GM21576 (cell line): ENCODE measurements around the gene MGAT4C.

Experiments used
- ATAC-seq: cut with Tn5 transposase; IDR thresholded peaks from one replicate; pipeline ENCODE4 v1.9.1; 2021; ENCODE audit warnings: mild to moderate bottlenecking, moderate library complexity; ENCODE audit not compliant: unreplicated experiment

The MGAT4C gene

DNA sequence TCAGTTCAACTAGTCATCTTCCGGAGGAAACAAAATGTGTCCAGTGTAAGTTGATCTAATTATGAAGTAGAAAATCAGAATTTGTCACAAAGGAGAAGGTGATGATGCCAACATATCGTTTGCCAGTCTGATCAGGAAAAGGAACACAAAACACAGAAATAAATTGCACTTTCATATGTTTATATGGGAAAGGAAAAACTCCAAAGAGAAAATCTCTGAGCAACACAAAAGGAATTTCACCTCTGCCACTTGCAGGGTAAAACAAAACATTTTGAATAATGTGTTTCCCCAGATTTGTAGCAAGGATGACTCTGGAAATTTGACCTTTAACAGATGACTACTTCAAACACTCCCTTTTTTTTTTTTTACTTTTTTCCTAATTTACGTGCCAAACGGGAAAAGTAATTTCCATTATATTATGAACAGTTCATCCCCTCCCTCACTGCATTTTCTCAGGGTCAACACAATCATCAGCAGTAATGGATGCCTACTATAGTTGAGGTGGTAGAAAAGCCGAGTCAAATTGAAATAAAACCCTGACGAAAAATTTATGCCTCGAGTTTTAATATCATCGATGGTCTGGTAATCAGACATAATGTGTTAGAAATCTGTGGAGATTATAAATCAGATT lies 25.6 kb downstream of the MGAT4C start:
- ATAC-seq, result no peak

DNA sequence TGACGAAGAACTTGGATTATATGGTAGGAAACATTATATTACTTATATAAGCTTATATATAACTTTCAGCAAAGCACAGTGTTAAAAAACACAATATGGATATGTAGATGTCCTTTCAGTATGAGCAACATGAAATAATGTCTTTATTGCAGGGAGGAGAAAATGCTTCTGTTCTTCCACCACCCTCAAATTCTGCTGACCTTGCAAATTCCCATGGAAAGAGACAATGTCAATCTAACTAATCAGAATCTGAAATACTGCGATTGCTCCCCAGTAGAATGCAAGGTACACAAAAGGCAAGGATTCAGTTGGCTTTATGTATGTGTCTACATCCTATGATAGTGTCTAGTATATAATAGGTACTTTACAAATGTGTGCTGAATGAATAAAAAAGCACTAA lies 26.4 kb downstream of the MGAT4C start:
- no peak for ATAC-seq

DNA sequence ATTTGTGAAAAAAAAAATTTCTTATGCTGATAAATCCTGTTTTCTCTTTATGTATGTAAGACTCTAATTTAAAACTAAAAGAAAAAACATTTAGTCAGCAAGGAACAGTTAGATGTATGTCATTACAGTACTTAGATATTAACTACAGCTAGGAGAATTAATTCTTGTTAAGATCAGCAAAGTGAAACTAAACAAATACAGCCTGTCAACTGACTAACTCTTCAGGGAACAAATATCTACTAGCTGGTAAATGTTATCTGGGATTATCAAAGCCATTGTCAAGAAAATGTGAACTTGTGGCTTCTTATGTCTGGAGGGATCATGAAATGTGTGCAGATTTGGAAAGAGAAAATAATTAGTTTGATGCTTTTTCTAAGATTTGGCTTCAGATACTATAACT lies 27.5 kb downstream of the MGAT4C start:
- no peak for ATAC-seq

DNA sequence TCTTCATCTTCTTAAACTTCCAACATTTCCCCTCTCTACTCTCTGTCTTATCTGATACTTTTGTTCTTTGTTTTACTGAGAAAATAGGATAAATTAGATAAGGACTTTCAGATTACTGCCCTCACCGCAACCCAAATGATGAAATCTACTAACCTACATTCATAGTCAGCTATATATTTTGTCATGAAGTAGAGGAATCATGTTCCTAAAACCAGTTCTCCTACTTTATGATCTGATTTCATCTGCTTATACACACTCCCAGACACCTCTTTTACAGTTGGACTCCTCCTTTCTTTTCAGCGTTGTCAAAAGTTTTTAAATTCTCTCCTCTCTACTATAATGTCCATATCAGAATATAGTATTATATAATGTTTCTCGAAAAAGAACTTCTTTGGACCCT lies 29.7 kb downstream of the MGAT4C start:
- ATAC-seq, result no peak

DNA sequence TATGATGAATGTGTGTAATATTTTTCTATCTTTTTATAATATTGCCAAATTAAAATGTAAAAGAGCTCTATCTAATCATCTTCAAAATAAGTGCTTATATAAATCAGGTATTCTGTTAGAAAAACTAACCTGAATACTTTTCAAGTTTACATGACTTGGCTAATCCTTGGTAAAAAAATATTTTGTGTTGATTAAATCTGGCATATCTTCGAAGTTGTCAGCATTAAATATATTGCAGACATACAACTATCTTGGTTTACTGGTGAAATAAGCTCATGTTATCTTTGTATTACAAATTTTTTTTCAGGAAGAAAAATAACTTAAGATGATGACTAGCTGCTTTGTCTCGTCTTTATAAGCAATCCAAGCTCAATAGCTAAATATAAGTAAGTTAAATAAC lies 39.6 kb downstream of the MGAT4C start:
- ATAC-seq, result no peak

DNA sequence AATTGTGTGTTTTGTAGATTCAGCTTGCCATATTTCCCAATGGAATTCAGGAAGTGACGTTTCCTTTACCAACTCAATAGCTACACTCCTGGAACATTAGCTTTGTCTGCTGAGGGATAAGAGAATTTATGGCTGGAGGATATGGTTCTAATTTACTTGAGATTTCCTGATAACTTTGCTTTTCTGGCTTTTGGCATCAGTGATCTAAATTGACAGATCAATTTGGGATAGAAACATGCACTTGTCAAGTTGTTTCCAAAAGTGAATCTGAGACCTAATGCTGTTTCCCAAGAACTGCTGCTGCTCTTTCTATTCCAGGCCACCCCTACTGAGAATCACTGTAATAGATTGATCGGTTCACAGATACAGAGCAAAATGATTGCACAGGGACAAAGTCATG lies 43.2 kb downstream of the MGAT4C start:
- no peak for ATAC-seq

DNA sequence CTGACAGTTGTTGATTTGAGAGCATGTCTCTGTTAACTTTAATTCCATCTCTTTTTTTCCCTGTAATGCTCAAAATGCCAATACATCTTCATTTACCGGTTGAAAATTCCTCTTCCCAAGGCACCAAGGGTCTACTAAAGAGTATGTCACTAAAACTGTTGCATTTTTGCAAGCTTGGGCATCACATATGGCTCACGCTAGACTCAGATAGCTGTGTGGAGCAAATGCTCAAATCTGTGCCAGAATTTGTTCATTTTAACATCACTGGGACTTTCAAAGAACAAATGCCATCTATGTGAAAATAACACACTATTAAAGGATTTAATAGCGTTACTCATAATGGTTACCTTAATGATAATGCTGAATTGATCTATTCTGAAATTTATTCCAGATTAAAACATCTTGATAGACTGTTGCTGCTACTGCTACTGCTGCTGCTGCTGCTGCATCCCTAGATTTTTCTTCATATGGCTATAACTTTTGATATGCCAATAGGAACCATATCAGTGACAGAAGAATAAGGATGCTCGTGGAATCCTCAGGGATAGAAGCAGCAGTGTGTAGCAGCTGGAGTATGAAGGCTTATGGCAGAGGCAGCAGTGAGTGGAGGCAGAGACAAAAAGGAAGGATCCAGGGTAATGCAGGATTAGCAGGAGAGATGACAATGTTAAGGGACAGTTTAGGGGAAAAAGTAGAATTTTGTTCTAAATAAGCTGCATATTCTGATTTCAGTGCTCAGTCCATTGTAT lies 57.3 kb downstream of the MGAT4C start:
- no peak for ATAC-seq

DNA sequence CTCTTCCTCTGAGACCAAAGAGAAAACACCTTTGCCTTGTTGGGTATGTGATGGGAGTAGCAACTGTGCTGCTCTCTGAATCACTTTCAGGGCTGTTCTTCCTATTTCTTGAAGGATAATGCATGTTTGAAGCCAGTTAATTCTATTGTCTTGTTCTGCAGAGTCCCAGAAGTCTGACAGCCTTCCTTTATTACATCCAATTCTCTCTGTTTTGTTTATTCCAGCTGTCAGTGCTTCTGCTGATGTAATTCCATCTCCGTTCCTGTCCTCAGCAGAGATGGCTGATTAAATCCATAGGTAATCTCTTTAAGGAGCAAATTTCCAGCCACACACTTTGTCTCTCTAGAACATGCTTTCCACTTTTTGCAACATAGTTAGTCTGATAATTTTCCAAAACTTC lies 59.7 kb downstream of the MGAT4C start:
- ATAC-seq, result no peak

DNA sequence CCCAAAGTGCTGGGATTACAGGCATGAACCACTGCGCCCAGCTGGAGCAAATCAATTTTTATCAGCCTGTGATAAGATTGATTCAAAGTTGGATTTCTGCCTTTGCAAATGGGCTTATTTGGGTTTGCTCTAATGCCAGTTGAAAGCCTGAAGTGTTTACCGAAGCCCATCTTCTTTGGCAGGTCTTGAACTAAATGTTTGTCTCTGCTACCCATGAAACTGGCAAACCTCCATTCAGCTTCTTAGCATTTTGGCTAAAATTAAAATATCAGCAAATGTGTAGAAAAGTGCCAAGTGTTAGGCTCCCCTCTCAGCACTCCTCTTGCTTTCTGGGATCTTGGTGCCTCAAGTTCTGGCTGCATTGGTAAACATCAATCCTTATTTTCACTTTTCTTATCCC lies 61.5 kb downstream of the MGAT4C start:
- no peak for ATAC-seq

DNA sequence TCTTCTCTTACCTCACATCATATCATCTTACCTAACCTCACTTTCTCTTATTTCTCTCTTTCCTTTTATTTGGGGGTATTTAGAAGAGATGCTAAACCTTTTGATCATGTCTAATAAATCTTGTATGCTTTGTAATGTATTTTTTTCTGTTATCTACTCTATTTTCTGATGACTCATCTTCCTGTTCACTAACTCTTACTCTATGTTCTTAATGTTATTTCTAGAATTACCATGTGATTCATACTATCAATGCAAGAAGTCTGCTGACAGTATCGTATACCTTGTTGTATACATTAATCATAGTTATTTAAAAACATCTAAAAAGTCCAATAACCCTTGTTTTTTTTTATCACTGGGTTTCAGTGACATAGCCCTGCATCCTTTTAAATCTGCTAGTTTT lies 62.3 kb downstream of the MGAT4C start:
- ATAC-seq, result no peak

DNA sequence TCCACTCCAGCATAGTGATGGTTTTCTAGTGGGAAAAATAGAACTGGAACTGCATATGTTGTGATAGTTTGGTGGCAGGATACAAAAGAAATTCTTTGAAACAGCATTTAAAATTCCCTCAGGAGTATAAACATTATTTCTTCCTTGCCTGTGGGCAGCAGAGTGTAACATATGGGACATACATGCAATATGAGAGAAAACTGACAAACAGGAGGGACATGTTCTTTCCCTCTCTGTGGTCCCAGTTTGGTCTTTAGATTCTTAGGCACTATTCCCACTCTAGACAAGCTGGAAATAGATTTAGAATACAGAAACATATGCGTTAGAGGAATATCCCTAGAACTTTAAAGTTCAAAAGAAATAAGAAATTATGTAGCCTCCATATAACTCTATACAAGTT lies 68.0 kb downstream of the MGAT4C start:
- ATAC-seq, result no peak

DNA sequence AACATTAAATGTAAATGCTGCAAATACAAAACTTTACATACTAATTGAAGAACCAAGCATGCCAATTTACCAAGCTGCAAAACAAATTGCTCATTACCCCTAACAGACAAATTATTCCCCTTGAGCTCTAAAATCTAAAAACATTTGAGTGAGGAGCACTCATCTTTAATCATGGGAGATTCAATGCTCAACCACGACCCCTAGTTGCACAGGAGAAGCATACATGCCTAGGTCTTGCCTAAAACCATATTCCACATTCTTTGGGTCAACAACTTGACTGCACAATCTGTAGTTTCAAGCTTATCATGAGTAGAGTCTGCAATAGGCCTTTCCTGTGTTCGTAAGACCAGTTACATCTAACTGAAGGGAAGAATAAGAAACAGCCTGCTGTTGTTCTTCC lies 69.7 kb downstream of the MGAT4C start:
- ATAC-seq, result no peak

DNA sequence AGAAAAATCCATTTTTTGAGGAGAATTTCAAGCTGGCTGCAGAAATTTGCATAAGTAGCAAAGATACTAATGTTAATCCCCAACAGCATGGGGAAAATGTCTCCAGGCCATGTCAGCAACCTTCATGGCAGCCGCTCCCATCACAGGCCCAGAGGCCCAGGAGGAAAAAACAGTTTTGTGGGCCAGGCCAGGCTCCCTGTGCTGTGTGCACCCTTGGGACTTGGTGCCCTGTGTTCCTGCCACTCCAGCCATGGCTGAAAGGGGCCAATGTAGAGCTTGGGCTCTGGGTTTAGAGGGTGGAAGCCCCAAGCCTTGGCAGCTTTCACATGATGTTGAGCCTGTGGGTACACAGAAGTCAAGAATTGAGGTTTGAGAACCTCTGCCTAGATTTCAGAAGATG lies 76.3 kb downstream of the MGAT4C start:
- ATAC-seq, result no peak

DNA sequence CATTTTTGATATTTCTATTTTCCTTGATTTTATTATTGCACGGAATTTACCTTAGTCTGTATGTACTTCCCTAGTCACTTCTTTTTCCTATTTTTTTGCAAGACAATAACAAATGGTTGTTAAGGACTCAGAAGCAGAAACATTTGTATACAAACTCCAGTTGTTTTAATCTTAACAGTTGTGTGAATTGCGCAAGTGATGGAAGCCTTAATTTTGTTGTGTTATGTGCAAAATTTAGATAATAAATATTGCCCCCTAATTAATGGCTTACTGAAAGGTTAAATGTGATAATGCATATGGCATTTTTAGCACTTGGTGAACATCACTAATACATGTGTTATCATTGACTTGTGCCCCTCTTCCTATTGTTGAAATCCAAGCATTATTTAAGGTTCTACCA lies 82.0 kb downstream of the MGAT4C start:
- no peak for ATAC-seq

DNA sequence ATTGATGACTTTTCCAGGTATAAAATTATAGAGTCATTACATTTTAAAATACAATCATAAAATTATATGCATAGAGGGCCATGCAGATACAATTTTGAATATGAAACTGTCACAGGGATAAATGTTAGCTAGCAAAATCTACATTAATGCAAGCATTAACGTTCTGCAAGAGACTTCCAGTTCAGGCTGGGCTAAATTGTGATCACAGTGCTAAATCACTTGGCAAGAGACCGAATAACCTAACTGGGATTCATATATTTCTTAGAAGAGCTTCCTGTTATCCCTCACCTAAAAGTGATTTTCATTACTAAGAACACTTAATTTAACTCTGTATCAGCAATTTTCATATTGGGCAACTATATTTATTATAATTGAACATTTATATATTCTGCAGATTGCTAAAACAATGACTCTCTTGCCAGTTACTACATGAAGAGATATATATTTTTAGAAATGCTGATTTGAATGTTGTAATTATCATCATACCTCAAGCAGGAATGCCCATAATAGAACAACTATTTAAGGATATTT lies 83.2 kb downstream of the MGAT4C start:
- ATAC-seq, result no peak

DNA sequence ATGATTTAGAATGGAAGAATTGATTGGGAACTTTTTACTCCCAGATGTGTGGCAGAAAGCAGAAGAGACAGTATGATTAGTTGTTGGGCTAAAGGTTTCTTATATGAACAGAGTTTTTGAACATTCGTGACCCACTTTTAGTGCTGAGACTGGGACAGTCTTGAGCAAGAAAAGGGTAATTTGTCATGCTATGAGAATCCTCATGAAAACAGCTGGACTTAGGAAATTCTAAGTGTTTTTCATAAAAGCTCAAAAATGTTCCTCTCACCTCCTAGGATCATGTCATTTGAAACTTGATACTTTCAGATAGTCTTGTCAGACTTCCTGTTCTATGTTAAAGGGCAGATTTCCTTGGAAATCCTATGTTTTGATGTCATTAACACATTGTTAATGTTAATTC lies 86.1 kb downstream of the MGAT4C start:
- no peak for ATAC-seq

DNA sequence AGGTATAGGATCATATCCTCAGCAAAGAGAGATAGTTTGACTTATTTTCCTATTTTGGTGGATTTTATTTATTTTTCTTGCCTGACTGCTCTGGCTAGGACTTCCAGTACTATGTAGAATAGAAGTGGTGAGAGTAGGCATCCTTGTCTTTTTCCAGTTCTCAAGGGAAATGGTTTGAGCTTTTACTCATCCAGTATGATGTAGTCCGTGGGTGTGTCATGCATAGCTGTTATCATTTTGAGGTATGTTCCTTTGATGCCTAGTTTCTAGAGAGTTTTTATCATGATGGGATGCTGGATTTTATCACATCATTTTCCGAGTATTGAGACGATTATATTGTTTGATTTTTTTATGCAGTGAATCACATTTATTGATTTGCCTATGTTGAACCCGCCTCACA lies 97.2 kb downstream of the MGAT4C start:
- ATAC-seq, result no peak

DNA sequence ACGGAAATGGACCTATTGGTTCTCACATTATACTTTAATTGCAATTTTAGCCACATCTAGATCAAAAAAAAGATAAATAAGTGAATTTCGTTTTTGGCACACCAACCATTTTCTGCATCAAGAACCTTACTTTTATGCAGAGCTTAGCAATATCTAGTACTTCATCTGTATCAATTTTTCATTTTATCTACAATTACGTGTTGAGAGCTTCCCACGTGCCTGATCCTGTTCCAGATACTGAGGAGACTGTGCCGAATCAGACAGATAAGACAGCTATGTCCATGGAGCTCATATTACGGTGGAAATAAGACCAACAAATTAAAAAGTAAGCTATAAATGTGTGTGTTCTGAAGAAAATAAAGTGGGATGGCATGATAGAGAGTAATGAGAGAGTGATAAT lies 101.6 kb downstream of the MGAT4C start:
- ATAC-seq, result no peak

DNA sequence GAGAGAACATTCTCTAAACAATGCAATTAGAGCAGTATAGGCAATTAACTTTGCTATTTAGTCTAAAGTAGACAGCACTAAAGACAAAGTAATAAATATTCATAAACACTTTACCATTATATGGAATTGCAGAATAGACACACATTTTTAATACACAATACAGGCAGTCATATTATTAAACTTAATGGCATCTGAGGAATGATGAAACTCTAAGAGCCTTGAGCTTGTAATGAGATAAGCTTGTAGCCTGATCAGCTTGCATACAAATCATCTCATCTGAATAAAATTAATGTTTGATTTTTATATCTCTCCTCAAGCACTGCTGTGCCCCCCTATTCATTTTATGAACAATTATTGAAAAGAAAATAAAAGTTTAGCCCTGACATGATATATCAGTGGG lies 107.6 kb downstream of the MGAT4C start:
- no peak for ATAC-seq

DNA sequence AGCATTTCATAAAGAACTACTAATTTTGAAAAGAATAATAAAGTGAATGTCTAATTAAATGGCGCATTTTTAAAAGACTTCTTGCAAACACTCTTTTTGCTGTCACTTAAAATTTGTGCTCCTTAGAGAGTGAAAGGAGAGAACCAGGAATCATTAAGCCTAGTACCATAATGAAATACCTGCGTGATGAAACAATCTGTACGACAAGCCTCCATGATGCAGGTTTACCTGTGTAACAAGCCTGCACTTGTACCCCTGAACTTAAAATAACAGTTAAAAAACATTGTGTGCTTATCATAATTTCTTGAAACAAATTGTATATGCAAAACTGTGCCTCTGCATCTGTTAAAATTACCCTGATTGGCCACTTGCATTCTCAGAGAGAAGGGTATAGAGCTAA lies 108.1 kb downstream of the MGAT4C start:
- ATAC-seq, result no peak

DNA sequence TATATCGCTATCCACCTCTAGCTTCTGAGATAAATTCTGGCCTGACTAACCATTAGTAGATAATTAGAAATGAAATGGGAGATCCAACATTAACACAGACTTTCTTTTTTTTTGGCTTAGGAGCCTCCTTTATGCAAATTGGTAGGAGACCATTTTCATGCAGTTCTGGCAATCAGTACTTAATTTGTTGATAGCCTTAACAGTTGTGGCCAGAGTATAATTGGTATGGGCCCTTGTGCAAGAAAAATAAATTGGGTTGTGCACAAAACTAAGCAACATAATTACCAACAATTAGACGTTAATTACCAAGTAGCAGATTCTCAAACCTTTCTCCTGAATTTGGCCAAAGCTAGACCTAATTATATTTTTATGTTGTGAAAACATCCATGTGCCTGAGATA lies 111.0 kb downstream of the MGAT4C start:
- no peak for ATAC-seq

DNA sequence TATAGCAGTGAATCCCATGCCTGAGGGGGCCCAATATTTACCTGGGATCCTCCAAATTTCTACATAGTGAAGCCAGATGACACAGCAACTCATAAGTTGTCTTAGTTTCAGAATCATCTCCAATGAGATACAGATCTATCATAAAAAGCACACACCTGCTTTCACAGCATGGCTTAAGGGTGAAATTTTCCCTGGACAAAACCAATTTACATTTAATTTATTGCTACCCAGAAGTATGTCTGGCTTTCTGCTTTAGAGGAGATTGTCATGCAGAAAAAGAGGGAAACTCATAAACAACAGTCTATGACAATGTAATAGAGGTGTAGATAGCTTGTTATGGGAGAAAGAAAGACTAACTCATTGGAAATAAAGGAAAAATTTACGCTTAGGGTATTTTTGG lies 113.0 kb downstream of the MGAT4C start:
- no peak for ATAC-seq

DNA sequence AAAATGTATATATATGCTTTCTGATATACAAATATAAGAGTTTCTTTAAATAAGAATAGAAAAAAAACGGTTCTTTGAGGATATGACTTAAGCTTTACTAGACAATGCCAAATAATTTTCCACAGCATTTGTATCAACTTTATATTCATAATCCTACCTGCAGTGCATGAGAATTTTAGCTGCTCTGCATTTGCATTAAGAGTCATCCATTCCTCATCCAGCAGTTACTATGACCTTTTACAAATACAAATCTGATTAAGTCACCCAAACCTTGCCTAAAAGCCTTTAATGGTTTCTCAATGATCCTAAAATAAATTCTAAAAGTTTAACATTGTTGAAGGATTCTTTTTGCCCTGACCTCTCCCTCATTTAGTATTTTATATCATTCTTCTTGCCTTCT lies 116.5 kb downstream of the MGAT4C start:
- no peak for ATAC-seq
